Measurements from ENCODE around the gene EVI5L.
"Not testable (repeated sequence)": the region's sequence is repeated elsewhere in the genome, so short reads cannot be mapped to it uniquely, and the experiment has no call there.

EVI5L gene

GRCh38 chr19:7829561-7830271, at the start of gene EVI5L:
EVI5L (plus strand) TSS chr19:7830218; CDS start chr19:7846543, 16,325 bp downstream.
- peak; percentile 100 for DNase-seq

- no peak for DNase-seq
These were observed 48.9 kb upstream of the EVI5L start for GRCh38 chr19:7781157-7781556.

- no peak for DNase-seq
These were observed 46.0 kb upstream of the EVI5L start for GRCh38 chr19:7783991-7784423.

- DNase-seq: no peak
These were observed 45.2 kb upstream of the EVI5L start for GRCh38 chr19:7784856-7785255.

GRCh38 chr19:7787141-7787540, 42.9 kb upstream of the EVI5L start:
- no peak for DNase-seq

- no peak for DNase-seq
These were observed 42.3 kb upstream of the EVI5L start for GRCh38 chr19:7787602-7788177.

- no peak for DNase-seq
These were observed 41.7 kb upstream of the EVI5L start for GRCh38 chr19:7788178-7788932.

- DNase-seq: no peak
These were observed 41.1 kb upstream of the EVI5L start for GRCh38 chr19:7788933-7789323.

- DNase-seq: no peak
These were observed 40.6 kb upstream of the EVI5L start for GRCh38 chr19:7789447-7789846.

- DNase-seq: no peak
These were observed 39.6 kb upstream of the EVI5L start for GRCh38 chr19:7790416-7790815.

- DNase-seq: no peak
These were observed 37.7 kb upstream of the EVI5L start for GRCh38 chr19:7792281-7792680.

- not testable (repeated sequence) for DNase-seq
These were observed 37.3 kb upstream of the EVI5L start for GRCh38 chr19:7792701-7793100.

- DNase-seq: no peak
These were observed 36.5 kb upstream of the EVI5L start for GRCh38 chr19:7793493-7793892.

GRCh38 chr19:7795555-7796161, 34.4 kb upstream of the EVI5L start:
- DNase-seq: no peak

GRCh38 chr19:7799640-7800355, 30.2 kb upstream of the EVI5L start:
- peak; percentile 21 for DNase-seq

GRCh38 chr19:7801020-7801570, 28.9 kb upstream of the EVI5L start:
- no peak for DNase-seq

- no peak for DNase-seq
These were observed 23.8 kb upstream of the EVI5L start for GRCh38 chr19:7806234-7806633.

- no peak for DNase-seq
These were observed 23.1 kb upstream of the EVI5L start for GRCh38 chr19:7806876-7807275.

GRCh38 chr19:7808108-7808507, 21.9 kb upstream of the EVI5L start:
- DNase-seq: no peak

- DNase-seq: no peak
These were observed 18.0 kb upstream of the EVI5L start for GRCh38 chr19:7811989-7812388.

GRCh38 chr19:7815325-7815724, 14.7 kb upstream of the EVI5L start:
- no peak for DNase-seq

GRCh38 chr19:7816040-7816439, 14.0 kb upstream of the EVI5L start:
- DNase-seq: not testable (repeated sequence)

- no peak for DNase-seq
These were observed 12.2 kb upstream of the EVI5L start for GRCh38 chr19:7817801-7818200.

Measured in stimulated activated naive CD4-positive, alpha-beta T cell treated with Interleukin-2 at 50 U/mL for 16 hours (primary cell).